ENCODE measurements around the gene LYRM1. TPM values are rescaled to one million over a fixed set of nuclear protein-coding genes. Genes with fewer than 3 reads are reported as not detected.

LYRM1 gene
- polyA plus RNA-seq, 1 donor from 2014 or later = 33.5 TPM

- H3K4me1 Mint-ChIP-seq = peaks cover 41 to 48% (median 46%) of the 10 kb centered on the region in 3 donors
- peak overlapping the region in 2 of 3 donors; percentile 52 to 96 for H3K27ac Mint-ChIP-seq
- H3K36me3 Mint-ChIP-seq = no peaks in the 10 kb centered on the region
- no peaks in the 10 kb centered on the region for H3K9me3 Mint-ChIP-seq
- H3K4me3 Mint-ChIP-seq = peak overlapping the region in 3 of 4 donors; percentile 73 to 92 (median 79)
- H3K27me3 Mint-ChIP-seq = no peaks in the 10 kb centered on the region
Observed at GRCh38 chr16:20903116-20903898, 2.7 kb downstream of the LYRM1 start.

GRCh38 chr16:20903899-20904506, 3.4 kb downstream of the LYRM1 start:
- peak overlapping the region; percentile 91 to 96 (median 92) for H3K27ac Mint-ChIP-seq
- H3K36me3 Mint-ChIP-seq = no peaks in the 10 kb centered on the region
- no peaks in the 10 kb centered on the region for H3K9me3 Mint-ChIP-seq
- H3K4me3 Mint-ChIP-seq = peak overlapping the region; percentile 27 to 92 (median 60)
- H3K27me3 Mint-ChIP-seq = no peaks in the 10 kb centered on the region
- peaks cover 38 to 47% (median 44%) of the 10 kb centered on the region in 3 donors for H3K4me1 Mint-ChIP-seq

GRCh38 chr16:20904507-20905081, 4.0 kb downstream of the LYRM1 start:
- H3K27ac Mint-ChIP-seq = peak overlapping the region; percentile 91 to 96 (median 92)
- H3K9me3 Mint-ChIP-seq = no peaks in the 10 kb centered on the region
- no peaks in the 10 kb centered on the region for H3K27me3 Mint-ChIP-seq
- H3K36me3 Mint-ChIP-seq = no peaks in the 10 kb centered on the region
- H3K4me3 Mint-ChIP-seq = peak overlapping the region in 3 of 4 donors; percentile 41 to 92 (median 79)
- peaks cover 35 to 42% (median 38%) of the 10 kb centered on the region in 3 donors for H3K4me1 Mint-ChIP-seq

GRCh38 chr16:20905576-20905975, 5.0 kb downstream of the LYRM1 start:
- no peaks in the 10 kb centered on the region for H3K27me3 Mint-ChIP-seq
- no peaks in the 10 kb centered on the region for H3K36me3 Mint-ChIP-seq
- peak overlapping the region in 1 of 4 donors; percentile 60 for H3K4me3 Mint-ChIP-seq
- peaks cover 35 to 42% (median 38%) of the 10 kb centered on the region in 3 donors for H3K4me1 Mint-ChIP-seq
- H3K27ac Mint-ChIP-seq = peak overlapping the region in 1 of 3 donors; percentile 96
- H3K9me3 Mint-ChIP-seq = no peaks in the 10 kb centered on the region

GRCh38 chr16:20906341-20907255, 6.0 kb downstream of the LYRM1 start:
- peaks cover 32 to 36% (median 36%) of the 10 kb centered on the region in 3 donors for H3K4me1 Mint-ChIP-seq
- no peak overlapping the region for H3K27ac Mint-ChIP-seq
- H3K4me3 Mint-ChIP-seq = peak overlapping the region in 1 of 4 donors; percentile 60
- no peaks in the 10 kb centered on the region for H3K9me3 Mint-ChIP-seq
- H3K27me3 Mint-ChIP-seq = no peaks in the 10 kb centered on the region
- no peaks in the 10 kb centered on the region for H3K36me3 Mint-ChIP-seq

GRCh38 chr16:20910781-20911321, 10.3 kb downstream of the LYRM1 start:
- Mint-ChIP-seq H3K4me1 (peaks cover 5 to 12% (median 8%) of the 10 kb centered on the region in 3 donors), H3K27me3 (no peaks in the 10 kb centered on the region), H3K27ac (peak overlapping the region in 1 of 3 donors; percentile 22), H3K9me3 (no peaks in the 10 kb centered on the region), H3K36me3 (peaks cover 2% of the 10 kb centered on the region), H3K4me3 (no peak overlapping the region)

- Mint-ChIP-seq H3K27me3 (no peaks in the 10 kb centered on the region), H3K4me3 (no peak overlapping the region), H3K36me3 (peaks cover 2% of the 10 kb centered on the region), H3K9me3 (no peaks in the 10 kb centered on the region), H3K4me1 (peaks cover 5 to 14% (median 8%) of the 10 kb centered on the region in 3 donors), H3K27ac (peak overlapping the region in 1 of 3 donors; percentile 22)
Observed at GRCh38 chr16:20911361-20911760, 10.8 kb downstream of the LYRM1 start.

- Mint-ChIP-seq H3K27me3 (no peaks in the 10 kb centered on the region), H3K4me3 (no peak overlapping the region), H3K27ac (peak overlapping the region in 1 of 3 donors; percentile 26), H3K4me1 (peaks cover 7 to 15% (median 8%) of the 10 kb centered on the region in 3 donors), H3K9me3 (no peaks in the 10 kb centered on the region), H3K36me3 (peaks cover 7% of the 10 kb centered on the region)
Observed at GRCh38 chr16:20916289-20916688, 15.7 kb downstream of the LYRM1 start.

GRCh38 chr16:20916942-20917341, 16.4 kb downstream of the LYRM1 start:
- Mint-ChIP-seq H3K9me3 (no peaks in the 10 kb centered on the region), H3K4me3 (no peak overlapping the region), H3K36me3 (peaks cover 7% of the 10 kb centered on the region), H3K27me3 (no peaks in the 10 kb centered on the region), H3K4me1 (peaks cover 7 to 14% (median 8%) of the 10 kb centered on the region in 3 donors), H3K27ac (no peak overlapping the region)

- no peaks in the 10 kb centered on the region for H3K9me3 Mint-ChIP-seq
- no peak overlapping the region for H3K27ac Mint-ChIP-seq
- H3K4me1 Mint-ChIP-seq = peaks cover 7 to 18% (median 11%) of the 10 kb centered on the region in 3 donors
- no peaks in the 10 kb centered on the region for H3K27me3 Mint-ChIP-seq
- H3K36me3 Mint-ChIP-seq = peaks cover 11% of the 10 kb centered on the region
- H3K4me3 Mint-ChIP-seq = no peak overlapping the region
Observed at GRCh38 chr16:20918486-20919239, 18.1 kb downstream of the LYRM1 start.

- no peaks in the 10 kb centered on the region for H3K9me3 Mint-ChIP-seq
- H3K27ac Mint-ChIP-seq = no peak overlapping the region
- peaks cover 7 to 19% (median 11%) of the 10 kb centered on the region in 3 donors for H3K4me1 Mint-ChIP-seq
- no peaks in the 10 kb centered on the region for H3K27me3 Mint-ChIP-seq
- H3K4me3 Mint-ChIP-seq = no peak overlapping the region
- H3K36me3 Mint-ChIP-seq = peaks cover 11% of the 10 kb centered on the region
Observed at GRCh38 chr16:20920091-20920490, 19.5 kb downstream of the LYRM1 start.

- no peak overlapping the region for H3K4me3 Mint-ChIP-seq
- H3K4me1 Mint-ChIP-seq = peaks cover 4 to 15% (median 7%) of the 10 kb centered on the region in 3 donors
- H3K36me3 Mint-ChIP-seq = peaks cover 13% of the 10 kb centered on the region
- no peak overlapping the region for H3K27ac Mint-ChIP-seq
- no peaks in the 10 kb centered on the region for H3K27me3 Mint-ChIP-seq
- H3K9me3 Mint-ChIP-seq = no peaks in the 10 kb centered on the region
Observed at GRCh38 chr16:20920799-20921198, 20.2 kb downstream of the LYRM1 start.

- H3K4me1 Mint-ChIP-seq = peaks cover 0 to 5% (median 5%) of the 10 kb centered on the region in 3 donors
- H3K4me3 Mint-ChIP-seq = no peak overlapping the region
- H3K27ac Mint-ChIP-seq = no peak overlapping the region
- no peaks in the 10 kb centered on the region for H3K9me3 Mint-ChIP-seq
- H3K36me3 Mint-ChIP-seq = peaks cover 12% of the 10 kb centered on the region
- no peaks in the 10 kb centered on the region for H3K27me3 Mint-ChIP-seq
Observed at GRCh38 chr16:20923876-20924275, 23.3 kb downstream of the LYRM1 start.
